Fibroblast of the conjunctiva (primary cell): ENCODE results near the gene ELOA.
A peak's percentile ranks its signal among the peaks of the same experiment; 100 is the strongest.
"Not testable (repeated sequence)": the region's sequence is repeated elsewhere in the genome, so short reads cannot be mapped to it uniquely, and the experiment has no call there.

Source experiments
- DNase-seq: peaks from one replicate; pipeline ENCODE4 v3.0.0-alpha.2; 2010; ENCODE audit warnings: low read depth

ELOA gene

GRCh38 chr1:23800400-23801337, 57.4 kb downstream of the ELOA start, which contains the start of gene GALE:
Gene GALE, minus strand, starts transcription at chr1:23800754. Its CDS starts 1,747 bp downstream, at chr1:23799007.
- DNase-seq = peak; percentile 89

GRCh38 chr1:23801338-23801748, 58.1 kb downstream of the ELOA start:
- no peak for DNase-seq

DNA sequence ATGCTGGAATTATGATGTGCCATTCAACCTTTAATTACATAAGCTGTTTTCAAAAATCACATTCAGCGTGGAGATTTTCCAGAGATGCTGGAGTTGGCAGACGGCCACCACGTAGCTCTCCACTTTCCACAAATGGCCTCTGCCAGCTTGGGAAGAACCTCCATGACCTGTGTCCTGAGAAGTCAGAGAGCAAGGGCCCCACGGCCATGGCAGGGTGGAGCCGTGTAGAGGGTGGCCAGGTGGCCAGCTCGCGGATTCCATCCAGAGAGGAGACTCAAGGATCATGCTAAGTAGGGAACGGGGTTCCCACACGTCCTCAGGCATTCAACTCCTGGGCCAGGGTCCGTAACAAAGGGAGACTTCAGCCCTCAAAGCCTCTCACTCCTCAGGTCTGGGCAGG, 58.6 kb downstream of the ELOA start:
- DNase-seq = no peak

GRCh38 chr1:23802809-23803342, 59.6 kb downstream of the ELOA start:
- DNase-seq = not testable (repeated sequence)

GRCh38 chr1:23803674-23804073, 60.4 kb downstream of the ELOA start:
- no peak for DNase-seq

DNA sequence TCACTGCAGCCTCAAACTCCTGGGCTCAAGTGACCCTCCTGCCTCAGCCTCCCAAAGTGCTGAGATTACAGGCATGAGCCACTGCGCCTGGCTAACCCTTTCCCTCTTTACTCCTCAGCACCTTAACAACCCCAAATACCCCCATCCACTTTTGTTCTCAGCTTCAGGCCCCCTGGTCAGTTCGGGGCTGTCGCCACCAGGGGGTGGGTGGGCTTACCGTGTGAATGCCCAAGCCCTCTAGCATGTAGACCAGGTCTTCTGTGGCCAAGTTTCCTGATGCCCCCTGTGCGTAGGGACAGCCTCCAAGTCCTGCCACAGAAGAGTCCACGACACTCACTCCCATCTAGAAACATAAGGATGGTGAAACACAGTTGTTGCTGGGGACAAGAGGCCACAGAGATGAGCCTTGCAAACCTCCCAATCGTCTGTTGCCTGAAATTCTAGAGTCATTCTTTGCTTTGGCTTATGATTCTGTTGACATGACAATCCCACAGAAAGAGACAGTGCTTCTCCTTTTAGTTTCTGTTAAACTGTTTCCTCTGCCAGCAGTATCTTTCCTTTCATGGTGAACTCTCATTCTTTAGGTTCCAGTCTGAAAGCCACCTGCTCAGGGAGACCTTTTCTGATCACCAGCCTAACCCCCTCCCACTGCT, 61.0 kb downstream of the ELOA start:
- no peak for DNase-seq

GRCh38 chr1:23805025-23805424, 61.8 kb downstream of the ELOA start:
- DNase-seq = no peak

DNA sequence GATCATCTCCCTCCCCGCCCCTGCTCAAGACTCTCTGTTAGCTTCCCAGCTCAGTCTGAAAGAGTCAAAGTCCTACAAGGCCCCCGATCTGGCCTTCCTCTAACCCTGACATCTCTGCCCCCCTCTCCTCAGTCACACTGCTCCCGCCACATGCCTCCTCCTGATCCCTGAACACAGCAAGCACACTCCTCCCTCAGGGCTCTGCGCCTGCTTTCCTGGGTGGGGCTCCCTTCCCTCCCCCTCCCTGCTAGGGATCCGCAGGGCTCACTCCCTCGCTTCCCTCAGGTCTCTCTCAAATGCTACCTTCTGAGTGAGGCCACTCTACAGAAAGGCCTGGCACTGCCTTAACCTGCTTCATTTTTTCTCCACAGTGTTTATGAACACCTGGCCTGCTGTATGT, 63.0 kb downstream of the ELOA start:
- DNase-seq = no peak

DNA sequence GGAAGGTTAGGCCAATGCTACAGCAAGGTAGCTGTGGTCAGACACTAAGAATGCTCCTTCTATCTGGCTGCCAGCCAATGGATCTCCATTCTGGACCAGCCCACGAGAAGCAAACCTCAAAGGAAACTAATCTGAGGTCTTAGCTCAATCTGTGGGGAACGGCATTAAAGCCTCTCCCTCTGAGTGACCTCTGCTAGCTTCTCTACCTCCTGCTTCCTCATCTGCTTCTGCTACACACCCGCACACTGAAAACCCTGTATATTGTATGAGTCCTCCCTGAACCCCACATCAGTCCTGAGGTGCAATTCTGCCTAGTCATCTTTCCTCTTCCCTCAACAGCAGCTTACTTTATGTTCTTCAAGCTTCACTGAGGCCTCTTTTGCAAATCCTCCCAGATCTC, 64.2 kb downstream of the ELOA start:
- no peak for DNase-seq

GRCh38 chr1:23809751-23810171, 66.5 kb downstream of the ELOA start:
- DNase-seq = peak; percentile 45

- DNase-seq = no peak
These were observed 67.7 kb downstream of the ELOA start for GRCh38 chr1:23810818-23811540.
